H1 (cell line): ENCODE data around the gene IL12RB2. TPM values are rescaled to one million over a fixed set of nuclear protein-coding genes. Genes with fewer than 3 reads are reported as not detected.

Source experiments
- CTCF ChIA-PET: fragments of 300-600 bp; sonication (Branson Sonifier 250); formaldehyde crosslinking; loops from one replicate; lab custom pipeline; 2021; ENCODE audit not compliant: partially characterized antibody; lab: Charles Lee
- POLR2A ChIA-PET: fragments of 300-600 bp; sonication (Branson Sonifier 250); formaldehyde crosslinking; loops from one replicate; lab custom pipeline; 2021; ENCODE audit warnings: inconsistent platforms; ENCODE audit not compliant: partially characterized antibody; lab: Charles Lee
- DNase-seq, 2 experiments: peaks; one replicate each; pipeline versions ENCODE4 v3.0.0 to v3.0.0-alpha.2; 2010 to 2022; ENCODE audit warnings: low spot score in 2 of 2, low read depth in 1 of 2, mixed read lengths in 1 of 2
- FAIRE-seq: peaks from 2 replicates; lab custom pipeline; 2011; peaks lifted over from hg19 to GRCh38; lab: Jason Lieb, UNC
- H2AFZ ChIP-seq: 2 replicates; pipeline ENCODE4 v1.8.1; 2012; ENCODE audit warnings: low read length, inconsistent platforms
- H2AK5ac ChIP-seq: 2 replicates; pipeline ENCODE4 v1.6.1; 2013; ENCODE audit warnings: low read depth, low read length
- H2BK120ac ChIP-seq: replicated peaks from 2 replicates; pipeline ENCODE3; 2013; ENCODE audit warnings: low read depth, low read length, inconsistent platforms
- H2BK12ac ChIP-seq: 2 replicates; pipeline ENCODE4 v1.6.1; 2013; ENCODE audit warnings: low read depth, low read length
- H2BK15ac ChIP-seq: 2 replicates; pipeline ENCODE4 v1.6.1; 2013; ENCODE audit warnings: low read length
- H2BK20ac ChIP-seq: 2 replicates; pipeline ENCODE4 v1.6.1; 2013; ENCODE audit warnings: low read length
- H2BK5ac ChIP-seq: 2 replicates; pipeline ENCODE4 v1.6.1; 2013; ENCODE audit warnings: low read depth, low read length
- H3K14ac ChIP-seq: 2 replicates; pipeline ENCODE4 v1.6.1; 2013; ENCODE audit warnings: inconsistent platforms; ENCODE audit not compliant: insufficient read length
- H3K18ac ChIP-seq: 2 replicates; pipeline ENCODE4 v1.6.1; 2013; ENCODE audit warnings: low read length; ENCODE audit errors: extremely low read depth
- H3K23ac ChIP-seq: 2 replicates; pipeline ENCODE4 v1.6.1; 2013; ENCODE audit warnings: inconsistent platforms; ENCODE audit not compliant: insufficient read length
- H3K23me2 ChIP-seq: 2 replicates; pipeline ENCODE4 v1.6.1; 2013; ENCODE audit warnings: low read depth, low read length
- H3K27ac ChIP-seq: 2 replicates; pipeline ENCODE4 v1.6.1; 2011; ENCODE audit warnings: low read depth, low read length, inconsistent platforms
- H3K27me3 ChIP-seq, 4 experiments: replicated peaks in 1 of 4; 1 replicate in 1 of 4; 2 replicates in 3 of 4; pipeline versions ENCODE4 v1.6.1 to v1.8.1; 2011 to 2013; ENCODE audit warnings: low read length in 3 of 4, mild to moderate bottlenecking in 3 of 4, inconsistent platforms in 2 of 4, mixed read lengths in 2 of 4, moderate library complexity in 1 of 4; ENCODE audit not compliant: control insufficient read depth in 3 of 4, insufficient read depth in 3 of 4; ENCODE audit errors: extremely low read depth in 1 of 4
- H3K36me3 ChIP-seq, 4 experiments: 2 replicates each; pipeline versions ENCODE4 v1.6.1 to v1.8.1; 2011 to 2013; ENCODE audit warnings: mild to moderate bottlenecking in 4 of 4, low read length in 3 of 4, moderate library complexity in 2 of 4, control low read depth in 1 of 4, inconsistent platforms in 1 of 4; ENCODE audit not compliant: insufficient read depth in 4 of 4, control insufficient read depth in 2 of 4
- H3K4ac ChIP-seq: replicated peaks from 2 replicates; pipeline ENCODE3; 2013; ENCODE audit warnings: low read length, low read depth, mixed read lengths, inconsistent platforms; ENCODE audit not compliant: insufficient read length
- H3K4me1 ChIP-seq, 4 experiments: replicated peaks in 1 of 4; 1 replicate in 1 of 4; 2 replicates in 3 of 4; pipeline versions ENCODE4 v1.6.1 to v1.8.1; 2011 to 2013; ENCODE audit warnings: low read length in 3 of 4, inconsistent platforms in 2 of 4, mixed read lengths in 1 of 4; ENCODE audit not compliant: insufficient read depth in 4 of 4, control insufficient read depth in 3 of 4
- H3K4me2 ChIP-seq, 2 experiments: 2 replicates each; pipeline versions ENCODE4 v1.6.1 to v1.8.1; 2011 to 2013; ENCODE audit warnings: low read depth in 2 of 2, low read length in 2 of 2, control low read depth in 1 of 2, inconsistent platforms in 1 of 2, mild to moderate bottlenecking in 1 of 2; ENCODE audit not compliant: insufficient read depth in 1 of 2
- H3K4me3 ChIP-seq, 4 experiments: fragments of 200-600, 300-600 bp in 1 of 4; sonication (generic), shearing (Covaris generic), sonication (Bioruptor Twin) in 1 of 4; 2 replicates each; pipeline versions ENCODE4 v1.5.1 to v1.8.1; 2011 to 2016; ENCODE audit warnings: low read length in 4 of 4, low read depth in 3 of 4, control low read depth in 2 of 4, inconsistent platforms in 2 of 4, mild to moderate bottlenecking in 2 of 4, mixed read lengths in 1 of 4, moderate library complexity in 1 of 4; ENCODE audit not compliant: insufficient read depth in 2 of 4; ENCODE audit errors: extremely low read depth in 1 of 4
- H3K56ac ChIP-seq: replicated peaks from 2 replicates; pipeline ENCODE3; 2013; ENCODE audit warnings: low read depth, mild to moderate bottlenecking, mixed read lengths, low read length, inconsistent platforms; ENCODE audit not compliant: insufficient read length
- H3K79me1 ChIP-seq: 2 replicates; pipeline ENCODE4 v1.6.1; 2013; ENCODE audit warnings: low read depth, low read length, control low read depth
- H3K79me2 ChIP-seq, 2 experiments: 2 replicates each; pipeline versions ENCODE4 v1.6.1 to v1.8.1; 2012 to 2013; ENCODE audit warnings: low read length in 2 of 2, mild to moderate bottlenecking in 2 of 2, inconsistent platforms in 1 of 2; ENCODE audit not compliant: insufficient read depth in 2 of 2, control insufficient read depth in 1 of 2
- H3K9ac ChIP-seq, 4 experiments: replicated peaks in 1 of 4; 1 replicate in 1 of 4; 2 replicates in 3 of 4; pipeline versions ENCODE4 v1.6.1 to v1.8.1; 2011 to 2013; ENCODE audit warnings: low read depth in 3 of 4, low read length in 3 of 4, control low read depth in 2 of 4, mild to moderate bottlenecking in 2 of 4, moderate library complexity in 2 of 4, inconsistent platforms in 1 of 4; ENCODE audit errors: extremely low read depth in 1 of 4
- H3K9me3 ChIP-seq, 2 experiments: 2 replicates each; pipeline versions ENCODE4 v1.6.1 to v1.8.1; 2012 to 2013; ENCODE audit warnings: mild to moderate bottlenecking in 2 of 2, moderate library complexity in 2 of 2, control low read depth in 1 of 2, inconsistent platforms in 1 of 2, low read depth in 1 of 2, low read length in 1 of 2, mixed read lengths in 1 of 2; ENCODE audit not compliant: insufficient read depth in 2 of 2
- H4K20me1 ChIP-seq, 2 experiments: replicated peaks in 1 of 2; 2 replicates each; pipeline versions ENCODE3 to v1.8.1; 2011 to 2013; ENCODE audit warnings: inconsistent platforms in 2 of 2, low read length in 2 of 2, mild to moderate bottlenecking in 1 of 2; ENCODE audit not compliant: insufficient read depth in 2 of 2, control insufficient read depth in 1 of 2
- H4K5ac ChIP-seq: 2 replicates; pipeline ENCODE4 v1.6.1; 2013; ENCODE audit warnings: low read length, low read depth, mixed read lengths, inconsistent platforms; ENCODE audit not compliant: insufficient read length
- H4K8ac ChIP-seq: 2 replicates; pipeline ENCODE4 v1.8.0; 2013; ENCODE audit warnings: mild to moderate bottlenecking, moderate library complexity, low read length, inconsistent platforms; ENCODE audit not compliant: insufficient read depth; ENCODE audit errors: extremely low read depth
- H4K91ac ChIP-seq: replicated peaks from 2 replicates; pipeline ENCODE3; 2013; ENCODE audit warnings: low read length, mixed read lengths, inconsistent platforms; ENCODE audit not compliant: insufficient read length
- BACH1 ChIP-seq: IDR thresholded peaks from 2 replicates; pipeline ENCODE4 v1.6.1; 2012; ENCODE audit warnings: low read length, improper control_type of control experiment
- BCL11A ChIP-seq, 2 experiments: IDR thresholded peaks; one replicate each; pipeline ENCODE4 v1.6.1; 2011; ENCODE audit warnings: low read depth in 2 of 2, low read length in 2 of 2, mild to moderate bottlenecking in 2 of 2
- EP300 ChIP-seq, 2 experiments: IDR thresholded peaks; 1 replicate in 1 of 2; 2 replicates in 1 of 2; pipeline ENCODE4 v1.6.1; 2011 to 2012; ENCODE audit warnings: low read depth in 2 of 2, low read length in 2 of 2, mild to moderate bottlenecking in 2 of 2, borderline replicate concordance in 1 of 2, inconsistent platforms in 1 of 2, moderate library complexity in 1 of 2
- POLR2A ChIP-seq, 2 experiments: IDR thresholded peaks; 1 replicate in 1 of 2; 2 replicates in 1 of 2; pipeline ENCODE4 v1.6.1; 2011; ENCODE audit warnings: low read depth in 2 of 2, low read length in 2 of 2, mild to moderate bottlenecking in 2 of 2; ENCODE audit errors: control extremely low read depth in 1 of 2
- RAD21 ChIP-seq, 2 experiments: IDR thresholded peaks in 1 of 2; conservative IDR thresholded peaks in 1 of 2; 2 replicates each; pipeline ENCODE4 v1.6.1; 2011; ENCODE audit warnings: low read depth in 2 of 2, low read length in 2 of 2, improper control_type of control experiment in 1 of 2, inconsistent platforms in 1 of 2, mild to moderate bottlenecking in 1 of 2, moderate library complexity in 1 of 2
- SAP30 ChIP-seq: fragments of 300-600 bp; sonication (generic); IDR thresholded peaks from 2 replicates; pipeline ENCODE4 v1.7.1; 2012; ENCODE audit warnings: low read length, moderate library complexity, mild to moderate bottlenecking, inconsistent platforms; ENCODE audit not compliant: insufficient read depth, insufficient replicate concordance
- SIX5 ChIP-seq: IDR thresholded peaks from 2 replicates; pipeline ENCODE4 v1.6.1; 2011; ENCODE audit warnings: mild to moderate bottlenecking, low read depth, low read length
- SP1 ChIP-seq: IDR thresholded peaks from 2 replicates; pipeline ENCODE4 v1.6.1; 2011; ENCODE audit warnings: low read depth, low read length
- SRF ChIP-seq: IDR thresholded peaks from 2 replicates; pipeline ENCODE4 v1.6.1; 2011; ENCODE audit warnings: mild to moderate bottlenecking, low read depth, low read length, moderate library complexity
- TAF1 ChIP-seq: IDR thresholded peaks from 2 replicates; pipeline ENCODE4 v1.6.1; 2011; ENCODE audit warnings: mild to moderate bottlenecking, low read depth, low read length
- TAF7 ChIP-seq: optimal IDR thresholded peaks from 2 replicates; pipeline ENCODE3; 2011; ENCODE audit warnings: low read depth, mild to moderate bottlenecking, inconsistent platforms, low read length, moderate library complexity, borderline replicate concordance
- TBP ChIP-seq: IDR thresholded peaks from 2 replicates; pipeline ENCODE4 v1.6.1; 2011; ENCODE audit warnings: low read depth, low read length, improper control_type of control experiment
- YY1 ChIP-seq: IDR thresholded peaks from 2 replicates; pipeline ENCODE4 v1.6.1; 2011; ENCODE audit warnings: low read depth, mild to moderate bottlenecking, low read length
- WGBS, 2 experiments: shearing (Covaris generic) in 1 of 2; methylation state at CpG; one replicate each; pipeline versions ENCODE4 v1.1.6 to v1.1.7; 2013 to 2015; ENCODE audit warnings: low lambda C conversion rate in 2 of 2, mixed read lengths in 2 of 2, inconsistent platforms in 1 of 2, low coverage in 1 of 2, missing lambda C conversion rate in 1 of 2; ENCODE audit not compliant: insufficient replicate concordance in 2 of 2, insufficient coverage in 1 of 2, insufficient read length in 1 of 2; ENCODE audit errors: extremely low coverage in 1 of 2, missing lambda C conversion rate in 1 of 2; 5-methylcytosine and 5-hydroxymethylcytosine counted together
- polyA plus RNA-seq, 7 experiments: library from polyadenylated mRNA; depleted of rRNA in 3 of 7; stranded (reverse) in 5 of 7; unstranded in 2 of 7; fragments of >200 nt in 5 of 7; fragments of 200-250 nt in 2 of 7; gene quantifications; 1 replicate in 5 of 7; 2 replicates in 1 of 7; 4 replicates in 1 of 7; pipeline versions ENCODE4 v1.2.1 to v1.2.3, GENCODE V29; 2011 to 2013; ENCODE audit warnings: missing spikeins in 2 of 7, mixed read lengths in 2 of 7
- total RNA-seq: library from RNA; stranded (reverse); fragmentation: NEBNext Ultra II Directional; extraction: Animal tissue kit (Norgen Biotek cat#: 25700); gene quantifications from 2 replicates; pipeline ENCODE4 v1.2.1, GENCODE V29; 2021
- TF ChIP-seq, protein P1 (sequence below): IDR thresholded peaks from 2 replicates; pipeline ENCODE4 v1.6.1; 2012; ENCODE audit warnings: inconsistent platforms

IL12RB2 gene
- total and polyA plus RNA-seq, 2 of the 8 experiments (the other 6 are each of a cell fraction or from before 2014, with no cell fraction given): 1.4 TPM

GRCh38 chr1:67345556-67345955 is 37.9 kb downstream of the IL12RB2 start:
- WGBS, 2 experiments: 45% methylated on average over 2 of the region's 2 CpGs; no CpG with 5 or more reads in 1 of the 2 experiments
- FAIRE-seq (no peak), DNase-seq (no peak)
- peaks cover 0 to 1% of the 10 kb centered on the region in 2 experiments for H4K20me1 ChIP-seq
- H3K18ac ChIP-seq: no peak overlapping the region
- no peak overlapping the region for H3K4ac ChIP-seq
- no peaks in the 10 kb centered on the region for H3K27me3 ChIP-seq
- H3K14ac ChIP-seq: no peak overlapping the region
- no peak overlapping the region for H3K4me2 ChIP-seq
- H4K8ac ChIP-seq: no peak overlapping the region
- no peak overlapping the region for H3K56ac ChIP-seq
- POLR2A ChIA-PET: interaction anchor here (1.8 to 6.7 kb wide), 2 partner anchors 56 to 84 kb away, joined by 6 to 33 read pairs; partner anchors contain the start of gene SERBP1
- H3K9me3 ChIP-seq: no peaks in the 10 kb centered on the region
- no peak overlapping the region for H2BK12ac ChIP-seq
- H4K91ac ChIP-seq: no peak overlapping the region
- H3K4me1 ChIP-seq: peaks cover 4 to 13% (median 10%) of the 10 kb centered on the region in 4 experiments; a peak in 5 of 7 replicates
- H2AFZ ChIP-seq: no peak overlapping the region
- H3K9ac ChIP-seq: no peak overlapping the region
- H3K27ac ChIP-seq: no peak overlapping the region
- H2BK20ac ChIP-seq: no peak overlapping the region
- H2BK15ac ChIP-seq: no peak overlapping the region
- H3K36me3 ChIP-seq: no peaks in the 10 kb centered on the region
- CTCF ChIA-PET: interaction anchor here (0.7 to 9.9 kb wide), 13 partner anchors 12 to 160 kb away, joined by 3 to 93 read pairs (median 30); partner anchors contain the start of gene SERBP1
- H3K4me3 ChIP-seq: no peak overlapping the region
- H2AK5ac ChIP-seq: no peak overlapping the region
- no peak overlapping the region for H2BK120ac ChIP-seq
- H2BK5ac ChIP-seq: no peak overlapping the region
- H3K23ac ChIP-seq: no peak overlapping the region
- H3K79me1 ChIP-seq: no peaks in the 10 kb centered on the region
- no peak overlapping the region for H4K5ac ChIP-seq
- peaks cover 2% of the 10 kb centered on the region for H3K23me2 ChIP-seq
- no peaks in the 10 kb centered on the region for H3K79me2 ChIP-seq
- TF ChIP-seq SIX5 (no peak), EP300 (IDR thresholded peaks at IDR 0.05; ENCODE audit: borderline replicate concordance in 1 of 2, low read depth in 2 of 2, low read length in 2 of 2) (no peak), YY1 (no peak), TAF7 (no peak), SP1 (no peak), RAD21 (IDR thresholded peaks at IDR 0.05 in 1 of 2, conservative IDR thresholded peaks at IDR 0.05 in 1 of 2; ENCODE audit: low read depth in 2 of 2, low read length in 2 of 2) (no peak), TBP (no peak), SRF (no peak), SAP30 (no peak), TAF1 (no peak), POLR2A (IDR thresholded peaks at IDR 0.05; ENCODE audit: control extremely low read depth in 1 of 2, low read depth in 2 of 2, low read length in 2 of 2) (no peak), BCL11A (IDR thresholded peaks at IDR 0.05; ENCODE audit: low read depth in 2 of 2, low read length in 2 of 2) (no peak), BACH1 (no peak)
- TF ChIP-seq, protein P1, sequence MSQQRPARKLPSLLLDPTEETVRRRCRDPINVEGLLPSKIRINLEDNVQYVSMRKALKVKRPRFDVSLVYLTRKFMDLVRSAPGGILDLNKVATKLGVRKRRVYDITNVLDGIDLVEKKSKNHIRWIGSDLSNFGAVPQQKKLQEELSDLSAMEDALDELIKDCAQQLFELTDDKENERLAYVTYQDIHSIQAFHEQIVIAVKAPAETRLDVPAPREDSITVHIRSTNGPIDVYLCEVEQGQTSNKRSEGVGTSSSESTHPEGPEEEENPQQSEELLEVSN: no peak
